GM21576 (cell line): ENCODE results near the gene GNG13.
"Not testable (repeated sequence)": the region's sequence is repeated elsewhere in the genome, so short reads cannot be mapped to it uniquely, and the experiment has no call there.

Source experiments
- ATAC-seq: cut with Tn5 transposase; IDR thresholded peaks from one replicate; pipeline ENCODE4 v1.9.1; 2021; ENCODE audit warnings: mild to moderate bottlenecking, moderate library complexity; ENCODE audit not compliant: unreplicated experiment

Gene GNG13

DNA sequence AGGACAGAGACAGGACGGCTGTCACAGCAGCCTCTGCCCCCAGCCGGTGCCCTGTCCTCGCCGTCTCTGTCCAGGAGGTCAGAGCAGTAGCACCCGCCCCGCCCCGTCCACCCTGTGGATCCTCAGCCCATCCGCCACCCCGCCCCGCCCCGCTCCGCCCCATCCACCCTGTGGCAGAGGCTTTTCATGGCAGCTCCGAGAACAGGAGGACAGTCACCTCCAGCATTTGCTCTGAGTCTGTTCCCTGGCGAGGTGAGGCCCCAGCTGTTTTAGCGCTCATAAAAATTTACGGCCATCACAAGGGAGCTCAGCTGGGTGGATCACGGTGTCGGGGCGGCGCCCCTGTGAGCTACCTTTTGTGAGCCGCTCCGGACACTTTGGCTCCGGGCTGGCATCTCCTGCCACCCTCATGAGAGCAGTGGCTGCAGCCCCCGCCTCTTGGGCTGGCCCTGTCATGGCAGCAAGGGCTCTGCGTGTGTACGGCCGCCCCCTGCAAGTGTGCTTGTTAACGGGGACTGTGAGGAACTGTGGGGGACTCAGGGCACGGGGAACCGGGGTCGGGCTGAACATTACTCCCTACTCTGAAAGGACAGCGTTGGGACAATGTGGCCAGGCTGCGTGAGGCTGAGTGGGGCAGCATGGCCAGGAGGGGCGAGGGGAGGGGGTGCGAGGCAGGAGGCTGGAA, 32.3 kb upstream of the GNG13 start:
- no peak for ATAC-seq

GRCh38 chr16:831571-832413, 31.3 kb upstream of the GNG13 start:
- ATAC-seq: no peak

DNA sequence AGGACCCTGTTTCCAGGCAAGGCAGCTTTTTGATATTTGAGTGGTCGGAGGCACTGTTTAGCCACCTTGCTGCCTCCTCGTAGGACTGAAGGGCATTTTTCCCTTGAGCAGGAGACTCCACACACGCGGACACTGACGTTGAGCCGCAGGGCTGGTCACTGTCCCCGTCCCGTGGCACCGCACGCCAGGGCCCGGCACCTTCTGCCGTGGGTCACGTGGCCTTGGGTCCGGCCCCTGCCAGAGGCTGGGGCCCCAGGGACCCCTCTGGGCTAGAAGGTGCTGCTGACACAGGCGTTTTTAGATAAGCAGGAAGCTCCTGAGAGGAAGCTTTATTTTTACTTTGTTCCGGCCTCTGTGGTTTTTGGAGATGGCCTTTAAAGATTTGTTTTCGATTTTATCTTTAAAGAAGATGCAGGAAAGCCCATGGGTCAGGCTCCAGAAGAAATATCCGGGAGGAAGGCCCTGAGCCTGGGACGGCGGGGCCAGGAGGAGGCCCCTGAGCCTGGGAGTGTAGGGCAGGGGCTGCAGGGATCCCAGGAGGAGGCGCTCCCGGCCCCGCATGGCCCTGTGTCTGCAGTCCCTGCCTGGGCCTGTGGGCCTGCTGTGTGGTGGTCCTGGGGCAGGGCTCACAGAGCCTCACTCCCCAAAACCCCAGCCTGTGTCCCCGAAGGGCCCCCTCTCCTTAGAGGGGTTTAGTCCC, 30.5 kb upstream of the GNG13 start:
- ATAC-seq: no peak

GRCh38 chr16:830107-830870, 29.8 kb upstream of the GNG13 start:
- no peak for ATAC-seq

DNA sequence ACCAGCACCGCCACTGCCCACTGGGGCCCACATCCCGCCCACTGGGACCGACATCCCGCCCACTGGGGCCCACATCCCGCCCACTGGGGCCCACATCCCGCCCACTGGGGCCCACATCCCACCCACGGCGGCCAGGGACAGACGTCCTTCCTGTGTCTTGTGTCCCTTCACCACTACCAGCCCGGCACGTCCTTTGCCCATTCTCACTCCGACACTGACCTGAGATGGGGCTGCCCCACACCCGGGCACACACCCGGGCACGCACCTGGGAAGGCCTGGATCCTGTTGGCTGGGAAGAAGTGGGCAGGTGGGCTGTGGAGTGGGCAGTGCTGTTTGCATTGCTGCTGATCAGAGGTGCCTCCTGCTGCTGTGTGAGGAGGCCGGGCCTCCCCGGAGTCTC, 28.4 kb upstream of the GNG13 start:
- ATAC-seq: no peak

DNA sequence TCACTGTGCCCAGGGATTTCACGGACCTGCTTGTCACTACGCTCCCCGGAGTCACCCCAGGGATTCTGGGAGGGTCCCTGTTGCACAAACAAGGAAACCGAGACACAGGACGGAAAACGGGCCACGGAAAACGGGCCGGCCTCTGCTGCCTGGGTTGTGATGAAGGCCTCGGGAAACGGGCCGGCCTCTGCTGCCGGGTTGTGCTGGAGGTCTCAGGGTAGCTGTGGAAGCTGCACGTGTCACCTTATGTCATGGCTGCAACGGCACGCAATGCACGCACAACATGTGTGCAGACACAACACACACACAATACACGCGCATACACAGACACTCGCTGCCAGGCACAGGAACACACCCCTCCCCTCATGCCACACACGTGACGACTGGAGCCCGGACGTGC, 27.0 kb upstream of the GNG13 start:
- no peak for ATAC-seq

DNA sequence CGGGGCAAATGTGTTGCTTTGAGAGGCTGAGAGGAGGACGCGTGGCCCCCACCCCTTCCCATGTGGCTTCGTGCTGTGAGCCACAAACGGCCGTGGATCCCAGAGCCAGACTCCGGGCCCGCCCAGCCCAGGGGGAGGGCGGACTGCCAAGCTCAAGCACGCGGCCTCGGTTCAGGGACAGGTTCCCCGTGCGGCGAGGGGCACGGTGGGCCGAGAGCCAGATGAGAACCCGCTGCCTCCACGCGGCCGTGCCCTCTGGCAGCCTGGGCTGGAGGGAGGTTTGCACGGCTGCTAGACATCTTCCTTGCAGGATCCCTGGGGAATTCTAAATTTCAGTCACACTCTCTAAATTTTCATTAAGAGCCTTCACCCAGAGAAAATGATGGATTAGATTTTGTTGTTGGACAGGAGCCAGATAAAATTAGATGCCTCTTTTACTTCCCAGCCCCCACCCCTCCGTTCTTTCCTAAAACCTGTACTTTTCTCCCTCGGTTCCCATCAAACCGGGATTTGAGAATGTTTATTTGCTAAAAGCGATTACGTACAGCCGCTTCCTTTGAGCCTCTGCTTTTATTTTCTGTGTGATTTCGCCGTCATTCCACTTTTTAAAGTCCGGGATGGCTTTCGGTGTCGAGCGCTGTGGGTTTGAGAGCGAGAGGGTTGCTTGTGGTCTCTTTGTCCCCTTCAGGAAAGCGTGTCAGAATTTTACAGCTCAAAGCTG, 25.0 kb upstream of the GNG13 start:
- ATAC-seq: no peak

DNA sequence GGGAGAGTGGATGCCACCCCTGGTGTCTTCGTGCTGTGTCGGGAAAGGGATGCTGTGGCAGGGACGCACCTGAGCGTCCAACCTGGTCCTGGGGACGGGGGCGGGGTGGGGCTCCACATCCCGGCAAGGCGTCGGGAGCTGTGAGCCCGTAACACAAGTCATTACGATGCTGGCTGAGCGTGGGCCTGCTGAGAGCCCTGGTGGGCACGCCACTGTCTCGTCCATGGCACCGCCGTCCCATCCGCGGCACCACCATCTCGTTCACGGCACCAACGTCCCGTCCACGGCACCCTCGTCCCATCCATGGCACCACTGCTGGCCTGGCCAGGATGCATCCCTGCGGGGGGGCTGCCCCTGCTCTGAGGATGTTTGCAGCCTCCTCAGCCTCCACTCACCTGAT, 24.1 kb upstream of the GNG13 start:
- ATAC-seq: no peak

DNA sequence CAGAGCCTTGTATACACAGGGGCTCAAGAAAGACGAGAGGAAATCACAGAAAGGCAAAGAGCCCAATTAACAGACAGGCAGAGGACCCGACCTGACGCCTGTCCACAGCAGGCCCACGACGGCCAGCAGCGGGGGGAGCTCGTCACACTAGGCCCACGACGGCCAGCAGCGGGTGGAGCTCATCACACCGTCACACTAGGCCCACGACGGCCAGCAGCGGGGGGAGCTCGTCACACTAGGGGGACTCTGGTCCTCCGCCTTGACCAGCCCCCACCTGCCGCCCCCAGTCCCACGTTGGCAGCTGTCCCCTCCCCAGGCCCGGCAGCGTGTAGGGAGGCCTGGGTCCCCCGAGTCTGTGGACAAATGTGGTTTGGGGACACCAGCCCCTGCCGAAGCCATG, 23.7 kb upstream of the GNG13 start:
- no peak for ATAC-seq

- ATAC-seq: no peak
Measured at GRCh38 chr16:822909-823297, 22.4 kb upstream of the GNG13 start.

- ATAC-seq: no peak
Measured at GRCh38 chr16:822174-822908, 21.8 kb upstream of the GNG13 start.

- no peak for ATAC-seq
Measured at GRCh38 chr16:821751-822150, 21.2 kb upstream of the GNG13 start.

- ATAC-seq: no peak
Measured at GRCh38 chr16:820748-821147, 20.2 kb upstream of the GNG13 start.

- not testable (repeated sequence) for ATAC-seq
Measured at GRCh38 chr16:820044-820408, 19.5 kb upstream of the GNG13 start.

DNA sequence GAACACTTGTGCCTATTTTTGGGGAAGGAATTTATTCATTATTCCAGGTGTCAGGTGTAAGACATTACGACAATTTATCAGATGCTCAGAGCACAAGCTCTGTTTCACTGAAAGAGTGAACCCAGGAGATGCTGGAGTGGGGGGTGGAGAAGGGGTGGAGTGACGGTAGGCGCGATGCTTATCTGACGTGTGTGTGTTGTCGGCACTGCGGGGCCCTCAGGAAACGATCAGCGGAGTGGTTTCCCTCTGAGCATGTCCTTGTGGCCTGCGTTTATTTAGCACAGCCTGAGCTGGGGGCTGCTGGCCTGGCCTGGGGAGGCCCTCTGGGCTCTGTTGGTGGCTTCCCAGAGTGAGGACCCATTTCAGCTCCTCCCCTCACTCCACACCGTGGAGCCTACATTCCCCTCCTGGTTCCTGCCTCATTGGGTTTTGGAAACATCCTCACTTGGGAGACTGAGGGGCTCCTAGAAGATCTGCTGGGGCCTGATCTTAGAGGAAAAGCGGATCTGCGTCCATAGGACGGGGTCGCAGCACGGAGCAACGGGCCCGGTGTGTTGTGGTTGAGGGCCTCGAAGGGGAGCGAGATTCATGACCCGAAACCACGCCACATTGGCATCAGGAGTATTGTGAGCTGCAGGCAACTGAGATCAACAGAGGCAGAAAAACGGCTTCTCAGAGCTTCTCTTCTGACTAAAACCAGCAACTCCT, 19.0 kb upstream of the GNG13 start:
- no peak for ATAC-seq

DNA sequence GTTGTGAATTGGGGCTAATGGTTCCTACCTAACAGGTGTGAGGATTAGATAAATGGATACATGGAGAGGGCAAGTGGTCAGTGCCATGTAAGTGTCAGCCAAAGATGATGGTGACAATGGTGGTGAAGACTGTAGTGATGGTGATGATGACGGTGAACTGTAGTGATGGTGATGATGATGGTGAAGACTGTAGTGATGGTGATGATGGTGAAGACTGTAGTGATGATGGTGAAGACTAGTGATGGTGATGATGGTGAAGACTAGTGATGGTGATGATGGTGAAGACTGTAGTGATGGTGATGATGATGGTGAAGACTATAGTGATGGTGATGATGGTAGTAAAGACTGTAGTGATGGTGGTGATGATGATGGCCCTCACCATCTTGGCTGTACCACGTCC, 18.1 kb upstream of the GNG13 start:
- no peak for ATAC-seq

DNA sequence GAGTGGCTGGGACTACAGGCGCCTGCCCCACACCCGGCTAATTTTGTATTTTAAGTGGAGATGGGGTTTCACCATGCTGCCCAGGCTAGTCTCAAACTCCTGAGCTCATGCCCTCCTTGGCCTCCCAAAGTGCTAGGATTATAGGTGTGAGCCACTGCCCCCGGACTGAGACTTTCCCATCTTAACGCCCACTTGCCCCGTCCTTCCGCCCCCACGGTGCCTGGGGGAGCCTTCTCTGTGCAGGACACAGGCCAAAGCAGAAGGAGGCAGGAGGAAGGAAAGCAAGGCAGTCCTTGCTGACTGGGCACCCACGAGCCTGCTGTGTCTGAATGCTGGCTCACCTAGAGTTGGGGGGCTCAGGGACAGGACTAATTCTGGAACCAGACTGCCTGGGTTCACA, 17.6 kb upstream of the GNG13 start:
- ATAC-seq: no peak

- no peak for ATAC-seq
Measured at GRCh38 chr16:817001-817906, 16.7 kb upstream of the GNG13 start.
